GM12878 (cell line): ENCODE measurements around the gene EXOSC6. TPM values are rescaled to one million over a fixed set of nuclear protein-coding genes. Genes with fewer than 3 reads are reported as not detected.
A peak's percentile ranks its signal among the peaks of the same experiment; 100 is the strongest.

Experiments used
- BCL11A ChIP-seq: IDR thresholded peaks from 2 replicates; pipeline ENCODE4 v1.6.1; 2011; ENCODE audit warnings: low read depth, low read length
- CEBPB ChIP-seq, 2 experiments: fragments of 150-350 bp in 1 of 2; IDR thresholded peaks; 2 replicates each; pipeline ENCODE4 v1.6.1; 2012 to 2014; ENCODE audit warnings: low read depth in 2 of 2, low read length in 2 of 2, borderline replicate concordance in 1 of 2, inconsistent platforms in 1 of 2
- MEF2A ChIP-seq: IDR thresholded peaks from 2 replicates; pipeline ENCODE4 v1.6.1; 2011; ENCODE audit warnings: low read depth, mild to moderate bottlenecking, low read length, moderate library complexity; ENCODE audit not compliant: insufficient read depth
- NBN ChIP-seq: fragments of 450-650 bp; IDR thresholded peaks from 2 replicates; pipeline ENCODE4 v1.6.1; 2016
- NR2C2 ChIP-seq: IDR thresholded peaks from 2 replicates; pipeline ENCODE4 v1.6.1; 2011; ENCODE audit warnings: borderline replicate concordance, low read depth; ENCODE audit not compliant: control insufficient read depth, insufficient read length
- PAX8 ChIP-seq: fragments of 450-650 bp; IDR thresholded peaks from 2 replicates; pipeline ENCODE4 v1.6.1; 2017; ENCODE audit warnings: mild to moderate bottlenecking, moderate library complexity
- POLR2AphosphoS2 ChIP-seq: IDR thresholded peaks from 2 replicates; pipeline ENCODE4 v1.6.1; 2011; ENCODE audit warnings: low read depth, mild to moderate bottlenecking, low read length, improper control_type of control experiment, moderate library complexity
- SIN3A ChIP-seq: IDR thresholded peaks from 2 replicates; pipeline ENCODE4 v1.6.1; 2012; ENCODE audit warnings: low read depth, low read length, improper control_type of control experiment
- TCF12 ChIP-seq: IDR thresholded peaks from 2 replicates; pipeline ENCODE4 v1.6.1; 2011; ENCODE audit warnings: low read depth, mild to moderate bottlenecking, low read length
- polyA plus RNA-seq, 11 experiments: library from polyadenylated mRNA; depleted of rRNA in 4 of 11; unstranded in 6 of 11; stranded (reverse) in 5 of 11; fragments of >200 nt; fragmentation: Nextera tagmentation in 4 of 11; fragmentation: Illumina TruSeq in 1 of 11; extraction: Ambion mirVana in 4 of 11; extraction: Trizol in 1 of 11; gene quantifications; 1 replicate in 1 of 11; 2 replicates in 10 of 11; pipeline versions ENCODE4 v1.2.1 to v1.2.3, GENCODE V29; 2011 to 2016; ENCODE audit warnings: inconsistent platforms in 2 of 11, missing spikeins in 2 of 11, low read depth in 1 of 11
- total RNA-seq, 4 experiments: library from RNA; depleted of rRNA in 3 of 4; stranded (reverse); fragments of >200 nt in 3 of 4; fragmentation: Illumina TruSeq in 1 of 4; extraction: Trizol in 1 of 4; gene quantifications; 2 replicates each; pipeline versions ENCODE4 v1.2.1 to v1.2.3, GENCODE V29; 2013 to 2021
- TF ChIP-seq, protein P1 (sequence below): fragments of 450-650 bp; IDR thresholded peaks from 2 replicates; pipeline ENCODE4 v1.6.1; 2017; ENCODE audit warnings: borderline replicate concordance
- TF ChIP-seq, protein P2 (sequence below): IDR thresholded peaks from 2 replicates; pipeline ENCODE4 v1.6.1; 2012; ENCODE audit warnings: mild to moderate bottlenecking, low read depth, low read length
- TF ChIP-seq, protein P3 (sequence below): fragments of 450-650 bp; formaldehyde crosslinking; IDR thresholded peaks from 2 replicates; pipeline ENCODE4 v1.4.0; 2022; ENCODE audit warnings: mild to moderate bottlenecking, moderate library complexity
- TF ChIP-seq, protein P4 (sequence below): IDR thresholded peaks from 2 replicates; pipeline ENCODE4 v1.6.1; 2011; ENCODE audit warnings: low read depth, mild to moderate bottlenecking, low read length, moderate library complexity, borderline replicate concordance; ENCODE audit errors: extremely low read depth
- TF ChIP-seq, protein P5 (sequence below): IDR thresholded peaks from 2 replicates; pipeline ENCODE4 v1.6.1; 2011; ENCODE audit warnings: borderline replicate concordance, low read depth, mild to moderate bottlenecking, moderate library complexity, mixed read lengths, low read length; ENCODE audit not compliant: insufficient read depth; ENCODE audit errors: extremely low read length
- TF ChIP-seq, protein P6 (sequence below): fragments of 150-350 bp; IDR thresholded peaks from 2 replicates; pipeline ENCODE4 v1.6.1; 2016; ENCODE audit warnings: low read depth, low read length

EXOSC6 gene
- total and polyA plus RNA-seq, 10 of the 15 experiments (the other 5 are each of a cell fraction or from before 2014, with no cell fraction given): 8.2 to 27.5 (median 14.5) TPM

DNA sequence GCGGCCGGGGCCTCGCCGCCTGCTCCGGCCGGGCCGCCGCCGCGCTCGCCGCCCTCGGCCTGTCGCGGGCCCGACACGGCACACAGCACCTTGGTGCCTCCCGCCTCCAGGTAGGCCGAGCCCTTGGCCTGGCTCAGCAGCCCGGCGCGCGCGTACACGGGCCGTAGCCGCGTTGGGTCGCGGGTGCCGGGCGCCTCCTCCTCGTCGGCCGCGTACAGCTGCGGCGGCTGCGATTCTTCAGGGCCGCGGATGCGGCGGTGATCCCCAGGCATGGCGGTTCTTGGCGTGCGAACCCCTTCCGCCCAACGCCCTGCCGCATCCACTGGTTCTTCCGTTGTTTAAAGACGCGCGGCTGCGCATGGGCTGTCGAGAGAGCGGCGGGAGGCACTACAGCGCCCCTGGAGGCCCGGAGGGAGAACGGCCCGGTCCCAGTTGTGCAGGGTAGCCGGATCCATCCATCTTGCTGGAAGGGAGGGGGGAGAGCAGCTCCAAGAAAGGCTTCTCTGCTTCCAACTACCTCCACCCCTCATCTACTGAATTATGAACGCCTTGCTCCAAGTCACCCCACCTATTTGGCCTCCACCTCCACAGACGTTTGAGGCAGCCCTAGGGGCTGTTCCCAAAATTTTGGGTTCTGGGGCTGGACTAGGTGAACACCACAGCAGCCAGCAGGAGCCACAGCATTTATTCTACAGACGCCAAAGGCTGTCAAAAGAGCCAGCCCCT lies at the start of gene EXOSC6 (continued):
- TF ChIP-seq MEF2A (0 out of 2 replicates have a peak, but pooled peaks have one; percentile 32), NR2C2 (no peak), CEBPB (IDR thresholded peaks at IDR 0.05; ENCODE audit: borderline replicate concordance in 1 of 2, low read depth in 2 of 2, low read length in 2 of 2) (0 out of 4 replicates have a peak, but pooled peaks of 1 of the 2 experiments have one; percentile 10), PAX8 (no peak), BCL11A (no peak), NBN (0 out of 2 replicates have a peak, but pooled peaks have one; percentile 51), POLR2AphosphoS2 (peak; percentile 89), SIN3A (peak; percentile 92), TCF12 (peak; percentile 37; the same call in 1 of the 2 replicates)
- TF ChIP-seq, protein P1, sequence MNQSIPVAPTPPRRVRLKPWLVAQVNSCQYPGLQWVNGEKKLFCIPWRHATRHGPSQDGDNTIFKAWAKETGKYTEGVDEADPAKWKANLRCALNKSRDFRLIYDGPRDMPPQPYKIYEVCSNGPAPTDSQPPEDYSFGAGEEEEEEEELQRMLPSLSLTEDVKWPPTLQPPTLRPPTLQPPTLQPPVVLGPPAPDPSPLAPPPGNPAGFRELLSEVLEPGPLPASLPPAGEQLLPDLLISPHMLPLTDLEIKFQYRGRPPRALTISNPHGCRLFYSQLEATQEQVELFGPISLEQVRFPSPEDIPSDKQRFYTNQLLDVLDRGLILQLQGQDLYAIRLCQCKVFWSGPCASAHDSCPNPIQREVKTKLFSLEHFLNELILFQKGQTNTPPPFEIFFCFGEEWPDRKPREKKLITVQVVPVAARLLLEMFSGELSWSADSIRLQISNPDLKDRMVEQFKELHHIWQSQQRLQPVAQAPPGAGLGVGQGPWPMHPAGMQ: no peak
- TF ChIP-seq, protein P2, sequence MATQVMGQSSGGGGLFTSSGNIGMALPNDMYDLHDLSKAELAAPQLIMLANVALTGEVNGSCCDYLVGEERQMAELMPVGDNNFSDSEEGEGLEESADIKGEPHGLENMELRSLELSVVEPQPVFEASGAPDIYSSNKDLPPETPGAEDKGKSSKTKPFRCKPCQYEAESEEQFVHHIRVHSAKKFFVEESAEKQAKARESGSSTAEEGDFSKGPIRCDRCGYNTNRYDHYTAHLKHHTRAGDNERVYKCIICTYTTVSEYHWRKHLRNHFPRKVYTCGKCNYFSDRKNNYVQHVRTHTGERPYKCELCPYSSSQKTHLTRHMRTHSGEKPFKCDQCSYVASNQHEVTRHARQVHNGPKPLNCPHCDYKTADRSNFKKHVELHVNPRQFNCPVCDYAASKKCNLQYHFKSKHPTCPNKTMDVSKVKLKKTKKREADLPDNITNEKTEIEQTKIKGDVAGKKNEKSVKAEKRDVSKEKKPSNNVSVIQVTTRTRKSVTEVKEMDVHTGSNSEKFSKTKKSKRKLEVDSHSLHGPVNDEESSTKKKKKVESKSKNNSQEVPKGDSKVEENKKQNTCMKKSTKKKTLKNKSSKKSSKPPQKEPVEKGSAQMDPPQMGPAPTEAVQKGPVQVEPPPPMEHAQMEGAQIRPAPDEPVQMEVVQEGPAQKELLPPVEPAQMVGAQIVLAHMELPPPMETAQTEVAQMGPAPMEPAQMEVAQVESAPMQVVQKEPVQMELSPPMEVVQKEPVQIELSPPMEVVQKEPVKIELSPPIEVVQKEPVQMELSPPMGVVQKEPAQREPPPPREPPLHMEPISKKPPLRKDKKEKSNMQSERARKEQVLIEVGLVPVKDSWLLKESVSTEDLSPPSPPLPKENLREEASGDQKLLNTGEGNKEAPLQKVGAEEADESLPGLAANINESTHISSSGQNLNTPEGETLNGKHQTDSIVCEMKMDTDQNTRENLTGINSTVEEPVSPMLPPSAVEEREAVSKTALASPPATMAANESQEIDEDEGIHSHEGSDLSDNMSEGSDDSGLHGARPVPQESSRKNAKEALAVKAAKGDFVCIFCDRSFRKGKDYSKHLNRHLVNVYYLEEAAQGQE: no peak
- TF ChIP-seq, protein P3, sequence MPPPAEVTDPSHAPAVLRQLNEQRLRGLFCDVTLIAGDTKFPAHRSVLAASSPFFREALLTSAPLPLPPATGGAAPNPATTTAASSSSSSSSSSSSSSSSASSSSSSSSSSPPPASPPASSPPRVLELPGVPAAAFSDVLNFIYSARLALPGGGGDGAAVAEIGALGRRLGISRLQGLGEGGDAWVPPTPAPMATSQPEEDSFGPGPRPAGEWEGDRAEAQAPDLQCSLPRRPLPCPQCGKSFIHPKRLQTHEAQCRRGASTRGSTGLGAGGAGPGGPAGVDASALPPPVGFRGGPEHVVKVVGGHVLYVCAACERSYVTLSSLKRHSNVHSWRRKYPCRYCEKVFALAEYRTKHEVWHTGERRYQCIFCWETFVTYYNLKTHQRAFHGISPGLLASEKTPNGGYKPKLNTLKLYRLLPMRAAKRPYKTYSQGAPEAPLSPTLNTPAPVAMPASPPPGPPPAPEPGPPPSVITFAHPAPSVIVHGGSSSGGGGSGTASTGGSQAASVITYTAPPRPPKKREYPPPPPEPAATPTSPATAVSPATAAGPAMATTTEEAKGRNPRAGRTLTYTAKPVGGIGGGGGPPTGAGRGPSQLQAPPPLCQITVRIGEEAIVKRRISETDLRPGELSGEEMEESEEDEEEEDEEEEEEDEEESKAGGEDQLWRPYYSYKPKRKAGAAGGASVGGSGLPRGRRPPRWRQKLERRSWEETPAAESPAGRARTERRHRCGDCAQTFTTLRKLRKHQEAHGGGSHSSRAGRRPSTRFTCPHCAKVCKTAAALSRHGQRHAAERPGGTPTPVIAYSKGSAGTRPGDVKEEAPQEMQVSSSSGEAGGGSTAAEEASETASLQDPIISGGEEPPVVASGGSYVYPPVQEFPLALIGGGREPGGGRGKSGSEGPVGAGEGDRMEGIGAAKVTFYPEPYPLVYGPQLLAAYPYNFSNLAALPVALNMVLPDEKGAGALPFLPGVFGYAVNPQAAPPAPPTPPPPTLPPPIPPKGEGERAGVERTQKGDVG: no peak
- TF ChIP-seq, protein P4, sequence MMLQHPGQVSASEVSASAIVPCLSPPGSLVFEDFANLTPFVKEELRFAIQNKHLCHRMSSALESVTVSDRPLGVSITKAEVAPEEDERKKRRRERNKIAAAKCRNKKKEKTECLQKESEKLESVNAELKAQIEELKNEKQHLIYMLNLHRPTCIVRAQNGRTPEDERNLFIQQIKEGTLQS: no peak
- TF ChIP-seq, protein P5, sequence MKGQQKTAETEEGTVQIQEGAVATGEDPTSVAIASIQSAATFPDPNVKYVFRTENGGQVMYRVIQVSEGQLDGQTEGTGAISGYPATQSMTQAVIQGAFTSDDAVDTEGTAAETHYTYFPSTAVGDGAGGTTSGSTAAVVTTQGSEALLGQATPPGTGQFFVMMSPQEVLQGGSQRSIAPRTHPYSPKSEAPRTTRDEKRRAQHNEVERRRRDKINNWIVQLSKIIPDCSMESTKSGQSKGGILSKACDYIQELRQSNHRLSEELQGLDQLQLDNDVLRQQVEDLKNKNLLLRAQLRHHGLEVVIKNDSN: no peak
- TF ChIP-seq, protein P6, sequence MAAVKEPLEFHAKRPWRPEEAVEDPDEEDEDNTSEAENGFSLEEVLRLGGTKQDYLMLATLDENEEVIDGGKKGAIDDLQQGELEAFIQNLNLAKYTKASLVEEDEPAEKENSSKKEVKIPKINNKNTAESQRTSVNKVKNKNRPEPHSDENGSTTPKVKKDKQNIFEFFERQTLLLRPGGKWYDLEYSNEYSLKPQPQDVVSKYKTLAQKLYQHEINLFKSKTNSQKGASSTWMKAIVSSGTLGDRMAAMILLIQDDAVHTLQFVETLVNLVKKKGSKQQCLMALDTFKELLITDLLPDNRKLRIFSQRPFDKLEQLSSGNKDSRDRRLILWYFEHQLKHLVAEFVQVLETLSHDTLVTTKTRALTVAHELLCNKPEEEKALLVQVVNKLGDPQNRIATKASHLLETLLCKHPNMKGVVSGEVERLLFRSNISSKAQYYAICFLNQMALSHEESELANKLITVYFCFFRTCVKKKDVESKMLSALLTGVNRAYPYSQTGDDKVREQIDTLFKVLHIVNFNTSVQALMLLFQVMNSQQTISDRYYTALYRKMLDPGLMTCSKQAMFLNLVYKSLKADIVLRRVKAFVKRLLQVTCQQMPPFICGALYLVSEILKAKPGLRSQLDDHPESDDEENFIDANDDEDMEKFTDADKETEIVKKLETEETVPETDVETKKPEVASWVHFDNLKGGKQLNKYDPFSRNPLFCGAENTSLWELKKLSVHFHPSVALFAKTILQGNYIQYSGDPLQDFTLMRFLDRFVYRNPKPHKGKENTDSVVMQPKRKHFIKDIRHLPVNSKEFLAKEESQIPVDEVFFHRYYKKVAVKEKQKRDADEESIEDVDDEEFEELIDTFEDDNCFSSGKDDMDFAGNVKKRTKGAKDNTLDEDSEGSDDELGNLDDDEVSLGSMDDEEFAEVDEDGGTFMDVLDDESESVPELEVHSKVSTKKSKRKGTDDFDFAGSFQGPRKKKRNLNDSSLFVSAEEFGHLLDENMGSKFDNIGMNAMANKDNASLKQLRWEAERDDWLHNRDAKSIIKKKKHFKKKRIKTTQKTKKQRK: no peak
